AG10803 (cell line): ENCODE measurements around the gene FLVCR2.

Source experiments
- DNase-seq: peaks from one replicate; pipeline ENCODE4 v3.0.0; 2010; ENCODE audit warnings: low read depth
- H3K4me3 ChIP-seq: 2 replicates; pipeline ENCODE4 v1.5.1; 2011; ENCODE audit warnings: mild to moderate bottlenecking, low read length, control low read depth
- CTCF ChIP-seq: conservative IDR thresholded peaks from 2 replicates; pipeline ENCODE4 v1.5.1; 2011; ENCODE audit warnings: mild to moderate bottlenecking, low read length, control low read depth, inconsistent platforms

Gene FLVCR2

GRCh38 chr14:75577090-75577489, 1.3 kb upstream of the FLVCR2 start:
- no peak for DNase-seq
- TF ChIP-seq CTCF = no peak
- H3K4me3 ChIP-seq = no peak overlapping the region

GRCh38 chr14:75577729-75578101, 705 bp upstream of the FLVCR2 start:
- TF ChIP-seq CTCF = peak; percentile 84
- H3K4me3 ChIP-seq = peak overlapping the region; percentile 59
- peak; percentile 70 for DNase-seq

GRCh38 chr14:75578786-75579337, 442 bp downstream of the FLVCR2 start:
- H3K4me3 ChIP-seq = peak overlapping the region; percentile 59
- DNase-seq = peak; percentile 24
- TF ChIP-seq CTCF = no peak; the same call in 1 of the 2 replicates

- H3K4me3 ChIP-seq = peak overlapping the region; percentile 59
- TF ChIP-seq CTCF = no peak
- no peak for DNase-seq
These were observed 981 bp downstream of the FLVCR2 start for GRCh38 chr14:75579338-75579864.

GRCh38 chr14:75579882-75580281, 1.5 kb downstream of the FLVCR2 start:
- H3K4me3 ChIP-seq = no peak overlapping the region
- no peak for DNase-seq
- TF ChIP-seq CTCF = no peak

- H3K4me3 ChIP-seq = no peak overlapping the region
- TF ChIP-seq CTCF = no peak
- no peak for DNase-seq
These were observed 9.0 kb downstream of the FLVCR2 start for GRCh38 chr14:75587388-75587787.

- no peak for DNase-seq
- H3K4me3 ChIP-seq = no peak overlapping the region
- no peak for TF ChIP-seq CTCF
These were observed 11.5 kb downstream of the FLVCR2 start for GRCh38 chr14:75589931-75590330.
